HEK293 (cell line): ENCODE measurements around the gene GBF1.
A peak's percentile ranks its signal among the peaks of the same experiment; 100 is the strongest.

Experiments
- CTCF ChIA-PET: fragments of 350-600 bp; formaldehyde crosslinking; extraction: SDS; loops from one replicate; lab custom pipeline; 2021; ENCODE audit warnings: antibody characterized with exemption; lab: Yijun Ruan, JAX
- POLR2A ChIA-PET: fragments of 300-600 bp; formaldehyde crosslinking; extraction: SDS; loops from one replicate; lab custom pipeline; 2020; ENCODE audit warnings: antibody characterized with exemption, inconsistent platforms; lab: Yijun Ruan, JAX
- H3K27ac ChIP-seq: fragments of 200-500 bp; sonication (Bioruptor generic); 2 replicates; pipeline ENCODE4 v1.5.1; 2014; ENCODE audit warnings: low read depth, low read length, control low read depth, inconsistent platforms; ENCODE audit errors: extremely low read depth
- H3K36me3 ChIP-seq, 2 experiments: fragments of 200-500 bp in 1 of 2; sonication (Bioruptor generic) in 1 of 2; 1 replicate in 1 of 2; 2 replicates in 1 of 2; pipeline ENCODE4 v1.5.1; 2014 to 2017; ENCODE audit warnings: inconsistent platforms in 2 of 2, low read length in 2 of 2; ENCODE audit not compliant: control insufficient read depth in 2 of 2, insufficient read depth in 1 of 2
- H3K4me1 ChIP-seq: fragments of 200-500 bp; sonication (Bioruptor generic); 2 replicates; pipeline ENCODE4 v1.5.1; 2014; ENCODE audit warnings: mild to moderate bottlenecking, low read length, inconsistent platforms; ENCODE audit not compliant: control insufficient read depth, insufficient read depth
- H3K4me3 ChIP-seq: 2 replicates; pipeline ENCODE4 v1.5.1; 2011; ENCODE audit warnings: low read depth, mild to moderate bottlenecking, control low read depth, low read length, moderate library complexity
- H3K9me3 ChIP-seq: fragments of 200-500 bp; sonication (Bioruptor generic); 2 replicates; pipeline ENCODE4 v1.5.1; 2014; ENCODE audit warnings: low read depth, low read length, inconsistent platforms; ENCODE audit not compliant: control insufficient read depth, insufficient read depth
- FEZF1 ChIP-seq: fragments of 450-650 bp; formaldehyde crosslinking; IDR thresholded peaks from 2 replicates; pipeline ENCODE4 v1.5.1; 2016; ENCODE audit warnings: missing biosample characterization, missing genetic modification characterization
- GLI4 ChIP-seq: fragments of 450-650 bp; formaldehyde crosslinking; IDR thresholded peaks from 2 replicates; pipeline ENCODE4 v1.5.1; 2016; ENCODE audit warnings: missing biosample characterization, missing genetic modification characterization
- GLIS2 ChIP-seq: fragments of 450-650 bp; formaldehyde crosslinking; IDR thresholded peaks from 2 replicates; pipeline ENCODE4 v1.5.1; 2016; ENCODE audit warnings: missing biosample characterization, missing genetic modification characterization
- PRDM1 ChIP-seq: fragments of 450-650 bp; formaldehyde crosslinking; IDR thresholded peaks from 2 replicates; pipeline ENCODE4; 2016; ENCODE audit warnings: missing biosample characterization, missing genetic modification characterization
- ZBTB10 ChIP-seq: fragments of 450-650 bp; formaldehyde crosslinking; IDR thresholded peaks from 2 replicates; pipeline ENCODE4 v1.5.1; 2016; ENCODE audit warnings: missing biosample characterization, missing genetic modification characterization
- ZBTB17 ChIP-seq: fragments of 450-650 bp; formaldehyde crosslinking; IDR thresholded peaks from 2 replicates; pipeline ENCODE4 v1.5.1; 2016; ENCODE audit warnings: missing biosample characterization, missing genetic modification characterization
- ZNF121 ChIP-seq: fragments of 450-650 bp; formaldehyde crosslinking; IDR thresholded peaks from 2 replicates; pipeline ENCODE4 v1.5.1; 2016; ENCODE audit warnings: missing biosample characterization, missing genetic modification characterization
- ZNF362 ChIP-seq: fragments of 450-650 bp; formaldehyde crosslinking; IDR thresholded peaks from 2 replicates; pipeline ENCODE4 v1.5.1; 2016; ENCODE audit warnings: missing biosample characterization, missing genetic modification characterization
- ZNF398 ChIP-seq: fragments of 450-650 bp; formaldehyde crosslinking; IDR thresholded peaks from 2 replicates; pipeline ENCODE4 v1.5.1; 2017; ENCODE audit warnings: missing biosample characterization, missing genetic modification characterization
- ZNF48 ChIP-seq: fragments of 450-650 bp; formaldehyde crosslinking; IDR thresholded peaks from 2 replicates; pipeline ENCODE4 v1.5.1; 2016; ENCODE audit warnings: missing biosample characterization, missing genetic modification characterization
- ZNF488 ChIP-seq: fragments of 450-650 bp; formaldehyde crosslinking; IDR thresholded peaks from 2 replicates; pipeline ENCODE4 v1.5.1; 2016; ENCODE audit warnings: missing biosample characterization, missing genetic modification characterization
- ZNF571 ChIP-seq: fragments of 450-650 bp; formaldehyde crosslinking; IDR thresholded peaks from 2 replicates; pipeline ENCODE4 v1.5.0; 2017; ENCODE audit warnings: missing biosample characterization, missing genetic modification characterization
- ZNF600 ChIP-seq: fragments of 450-650 bp; formaldehyde crosslinking; IDR thresholded peaks from 2 replicates; pipeline ENCODE4 v1.5.1; 2016; ENCODE audit warnings: missing biosample characterization, missing genetic modification characterization
- ZNF621 ChIP-seq: fragments of 450-650 bp; formaldehyde crosslinking; IDR thresholded peaks from 2 replicates; pipeline ENCODE4 v1.5.1; 2017; ENCODE audit warnings: missing biosample characterization, missing genetic modification characterization
- ZNF629 ChIP-seq: fragments of 450-650 bp; formaldehyde crosslinking; IDR thresholded peaks from 2 replicates; pipeline ENCODE4 v1.5.1; 2017; ENCODE audit warnings: missing biosample characterization, missing genetic modification characterization
- ZNF701 ChIP-seq: fragments of 450-650 bp; formaldehyde crosslinking; IDR thresholded peaks from 2 replicates; pipeline ENCODE4 v1.5.1; 2016; ENCODE audit warnings: missing biosample characterization, missing genetic modification characterization
- ZNF785 ChIP-seq: fragments of 450-650 bp; formaldehyde crosslinking; IDR thresholded peaks from 2 replicates; pipeline ENCODE4 v1.5.1; 2016; ENCODE audit warnings: missing biosample characterization, missing genetic modification characterization

Gene GBF1

GRCh38 chr10:102332772-102333171 lies 87.4 kb downstream of the GBF1 start (continued):
- no peak for TF ChIP-seq ZNF121 (tag by site-specific recombination)
- no peak for TF ChIP-seq ZNF600 (tag by site-specific recombination)

- Histone ChIP-seq H3K9me3 (no peaks in the 10 kb centered on the region), H3K4me3 (no peak overlapping the region)
- POLR2A ChIA-PET = no interaction called here
- CTCF ChIA-PET = interaction anchor here (0.7 to 5.3 kb wide), 4 partner anchors 18 to 104 kb away, joined by 3 to 35 read pairs (median 4); no protein-coding TSS in a partner anchor
- TF ChIP-seq ZNF48 (tag by site-specific recombination) = no peak
- TF ChIP-seq ZNF629 (tag by site-specific recombination) = no peak
- TF ChIP-seq ZNF785 (tag by site-specific recombination) = no peak
- no peak for TF ChIP-seq ZNF571 (tag by site-specific recombination)
- no peak for TF ChIP-seq FEZF1 (tag by site-specific recombination)
- TF ChIP-seq ZNF398 (tag by site-specific recombination) = no peak
- TF ChIP-seq ZBTB10 (tag by site-specific recombination) = no peak
- no peak for TF ChIP-seq GLI4 (tag by site-specific recombination)
- TF ChIP-seq GLIS2 = no peak
- TF ChIP-seq ZNF701 = no peak
- TF ChIP-seq, all 188 proteins: peak for 0
- Histone ChIP-seq H3K27ac (no peak overlapping the region), H3K36me3 (peaks cover 0 to 15% of the 10 kb centered on the region in 2 experiments; a peak in 1 of 3 replicates), H3K4me1 (no peaks in the 10 kb centered on the region)
Measured at GRCh38 chr10:102334101-102334500, 88.8 kb downstream of the GBF1 start.

- Histone ChIP-seq H3K4me3 (no peak overlapping the region), H3K4me1 (no peaks in the 10 kb centered on the region)
- CTCF ChIA-PET = interaction anchor here (2.2 to 5.3 kb wide), 2 partner anchors 16 to 105 kb away, joined by 8 to 35 read pairs; no protein-coding TSS in a partner anchor
- TF ChIP-seq ZBTB17 (tag by site-specific recombination) (0 out of 2 replicates have a peak, but pooled peaks have one; percentile 24), ZNF621 (tag by site-specific recombination) (no peak), ZNF488 (tag by site-specific recombination) (no peak), ZNF362 (tag by site-specific recombination) (no peak), PRDM1 (0 out of 2 replicates have a peak, but pooled peaks have one; percentile 38)
- TF ChIP-seq, all 188 proteins: peak for 2
- H3K36me3 ChIP-seq = peaks cover 0 to 15% of the 10 kb centered on the region in 2 experiments; a peak in 1 of 3 replicates
- H3K9me3 ChIP-seq = no peaks in the 10 kb centered on the region
- H3K27ac ChIP-seq = no peak overlapping the region
- POLR2A ChIA-PET = no interaction called here
Measured at GRCh38 chr10:102335184-102335583, 89.9 kb downstream of the GBF1 start.
